Measurements from ENCODE around the gene TTLL7. TPM values are rescaled to one million over a fixed set of nuclear protein-coding genes. Genes with fewer than 3 reads are reported as not detected.

The TTLL7 gene
- total and polyA plus RNA-seq, 8 donors: 3.9 to 15.0 (median 6.4) TPM

GRCh38 chr1:83997631-83998030 is 1.3 kb downstream of the TTLL7 start:
- H3K27me3 ChIP-seq: peaks cover 0 to 55% of the 10 kb centered on the region in 2 donors
- ATAC-seq (no peak), DNase-seq (no peak)
- H3K9me3 ChIP-seq: no peaks in the 10 kb centered on the region
- peak overlapping the region in 1 of 2 donors; percentile 61 for H3K4me3 ChIP-seq
- no peaks in the 10 kb centered on the region for H3K36me3 ChIP-seq
- no peak for TF ChIP-seq CTCF (IDR thresholded peaks at IDR 0.05)
- H3K27ac ChIP-seq: no peak overlapping the region
- intact Hi-C loops (cut with DNase I): no loop called here
- peaks cover 0 to 5% of the 10 kb centered on the region in 2 donors for H3K4me1 ChIP-seq

- H3K27ac ChIP-seq: no peak overlapping the region
Observed at GRCh38 chr1:83996621-83997020, 2.3 kb downstream of the TTLL7 start.

GRCh38 chr1:83996191-83996590 is 2.7 kb downstream of the TTLL7 start:
- no peak for TF ChIP-seq CTCF (IDR thresholded peaks at IDR 0.05)
- intact Hi-C loops (cut with DNase I): no loop called here
- H3K27me3 ChIP-seq: peaks cover 0 to 51% of the 10 kb centered on the region in 2 donors
- ATAC-seq: no peak
- no peak for DNase-seq
- peaks cover 0 to 5% of the 10 kb centered on the region in 2 donors for H3K4me1 ChIP-seq
- no peaks in the 10 kb centered on the region for H3K9me3 ChIP-seq
- no peak overlapping the region for H3K4me3 ChIP-seq
- H3K27ac ChIP-seq: no peak overlapping the region
- no peaks in the 10 kb centered on the region for H3K36me3 ChIP-seq

More at GRCh38 chr1:83996621-83997020, 2.3 kb downstream of the TTLL7 start:
- intact Hi-C loops (cut with DNase I): no loop called here
- DNase-seq (peak in 1 of 4 donors; percentile 5), ATAC-seq (no peak)
- Histone ChIP-seq H3K4me1 (peaks cover 0 to 5% of the 10 kb centered on the region in 2 donors), H3K27me3 (peaks cover 0 to 55% of the 10 kb centered on the region in 2 donors), H3K9me3 (no peaks in the 10 kb centered on the region), H3K36me3 (no peaks in the 10 kb centered on the region), H3K4me3 (no peak overlapping the region)
- TF ChIP-seq CTCF (IDR thresholded peaks at IDR 0.05): no peak

GRCh38 chr1:83995649-83996048 is 3.3 kb downstream of the TTLL7 start:
- peaks cover 0 to 5% of the 10 kb centered on the region in 2 donors for H3K4me1 ChIP-seq
- H3K36me3 ChIP-seq: no peaks in the 10 kb centered on the region
- intact Hi-C loops (cut with DNase I): no loop called here
- ATAC-seq (no peak), DNase-seq (no peak)
- TF ChIP-seq CTCF (IDR thresholded peaks at IDR 0.05): no peak
- no peak overlapping the region for H3K27ac ChIP-seq
- peaks cover 0 to 46% of the 10 kb centered on the region in 2 donors for H3K27me3 ChIP-seq
- H3K9me3 ChIP-seq: no peaks in the 10 kb centered on the region
- H3K4me3 ChIP-seq: no peak overlapping the region

- intact Hi-C loops (cut with DNase I): no loop called here
- Histone ChIP-seq H3K4me1 (peaks cover 0 to under 1% of the 10 kb centered on the region in 2 donors), H3K4me3 (no peak overlapping the region), H3K9me3 (no peaks in the 10 kb centered on the region), H3K36me3 (no peaks in the 10 kb centered on the region), H3K27ac (no peak overlapping the region), H3K27me3 (peaks cover 0 to 31% of the 10 kb centered on the region in 2 donors)
- no peak for ATAC-seq
- no peak for DNase-seq
- no peak for TF ChIP-seq CTCF (IDR thresholded peaks at IDR 0.05)
Observed at GRCh38 chr1:83994111-83994510, 4.8 kb downstream of the TTLL7 start.
